GM12878 (cell line): ENCODE measurements around the gene OR13C8. TPM values are rescaled to one million over a fixed set of nuclear protein-coding genes. Genes with fewer than 3 reads are reported as not detected.

Experiments
- ATAC-seq: fragments of 200-7000 bp; cut with Tn5 transposase; 3 replicates; pipeline ENCODE4 v1.9.1; 2020; ENCODE audit warnings: mild to moderate bottlenecking, moderate library complexity
- BruUV-seq: library from RNA; stranded (reverse); fragments of 400-500 nt; replicated peaks from 2 replicates; lab custom pipeline; 2021; lab: Mats Ljungman, UMichigan
- CTCF ChIA-PET: fragments of 300-600 bp; sonication (Branson Sonifier 250); formaldehyde crosslinking; extraction: SDS; loops from one replicate; lab custom pipeline; 2021; ENCODE audit warnings: inconsistent platforms; lab: Yijun Ruan, JAX
- POLR2A ChIA-PET: fragments of 350-600 bp; formaldehyde crosslinking; extraction: SDS; loops from one replicate; lab custom pipeline; 2021; ENCODE audit warnings: inconsistent platforms; lab: Charles Lee
- RAD21 ChIA-PET: fragments of 300-600 bp; sonication (Branson Sonifier 250); formaldehyde crosslinking; loops from one replicate; lab custom pipeline; 2023; ENCODE audit warnings: antibody characterized with exemption; ENCODE audit not compliant: unreplicated experiment; lab: Charles Lee
- SMC1A ChIA-PET: fragments of 300-600 bp; sonication (Branson Sonifier 250); formaldehyde crosslinking; loops from one replicate; lab custom pipeline; 2023; ENCODE audit not compliant: unreplicated experiment, uncharacterized antibody; lab: Charles Lee
- DNase-seq: peaks from one replicate; pipeline ENCODE4 v3.0.0-alpha.2; 2011; ENCODE audit warnings: low read depth, low spot score
- FAIRE-seq: peaks from 3 replicates; lab custom pipeline; 2011; peaks lifted over from hg19 to GRCh38; lab: Jason Lieb, UNC
- H2AFZ ChIP-seq: 2 replicates; pipeline ENCODE4 v1.6.0; 2011; ENCODE audit warnings: low read depth, low read length, control low read depth; ENCODE audit not compliant: control insufficient read depth
- H3K27ac ChIP-seq: 2 replicates; pipeline ENCODE4 v1.5.1; 2011; ENCODE audit warnings: control low read depth; ENCODE audit not compliant: control insufficient read depth, insufficient read depth
- H3K27me3 ChIP-seq, 2 experiments: replicated peaks in 1 of 2; 2 replicates each; pipeline versions ENCODE4 v1.6.0 to v1.6.1; 2011; ENCODE audit warnings: low read length in 1 of 2; ENCODE audit not compliant: control insufficient read depth in 2 of 2, insufficient read depth in 2 of 2
- H3K36me3 ChIP-seq, 2 experiments: 2 replicates each; pipeline ENCODE4 v1.5.1; 2011; ENCODE audit warnings: low read length in 1 of 2; ENCODE audit not compliant: control insufficient read depth in 2 of 2, insufficient read depth in 2 of 2
- H3K4me1 ChIP-seq: 2 replicates; pipeline ENCODE4 v1.6.1; 2011; ENCODE audit warnings: mild to moderate bottlenecking, low read length, moderate library complexity, mixed read lengths; ENCODE audit not compliant: control insufficient read depth, insufficient read depth
- H3K4me2 ChIP-seq: 2 replicates; pipeline ENCODE4 v1.6.0; 2011; ENCODE audit warnings: control low read depth; ENCODE audit not compliant: control insufficient read depth, insufficient read depth
- H3K4me3 ChIP-seq: fragments of 200-600 bp; sonication (generic); 2 replicates; pipeline ENCODE4 v1.5.1; 2016
- H3K79me2 ChIP-seq: 2 replicates; pipeline ENCODE4 v1.6.0; 2011; ENCODE audit warnings: low read length; ENCODE audit not compliant: control insufficient read depth, insufficient read depth
- H3K9ac ChIP-seq: 2 replicates; pipeline ENCODE4 v1.8.0; 2011; ENCODE audit warnings: low read length, control low read depth, mixed read lengths; ENCODE audit not compliant: control insufficient read depth, insufficient read depth
- H3K9me3 ChIP-seq: replicated peaks from 3 replicates; pipeline ENCODE4 v1.5.1; 2011; ENCODE audit warnings: mild to moderate bottlenecking, low read length; ENCODE audit not compliant: control insufficient read depth, insufficient read depth
- H4K20me1 ChIP-seq: 2 replicates; pipeline ENCODE4 v1.6.0; 2011; ENCODE audit not compliant: control insufficient read depth, insufficient read depth
- CREM ChIP-seq: IDR thresholded peaks from 2 replicates; pipeline ENCODE4 v1.6.1; 2014; ENCODE audit warnings: antibody characterized with exemption, low read depth
- EED ChIP-seq: sonication (generic); IDR thresholded peaks from 2 replicates; pipeline ENCODE4 v1.6.1; 2016; ENCODE audit warnings: antibody characterized with exemption, low read depth
- IRF4 ChIP-seq: IDR thresholded peaks from 2 replicates; pipeline ENCODE4 v1.6.1; 2011; ENCODE audit warnings: low read depth, low read length
- KDM1A ChIP-seq: fragments of 200-600 bp; sonication (generic); IDR thresholded peaks from 2 replicates; pipeline ENCODE4 v1.6.1; 2016; ENCODE audit warnings: borderline replicate concordance
- KLF5 ChIP-seq: fragments of 450-650 bp; IDR thresholded peaks from 2 replicates; pipeline ENCODE4 v1.6.1; 2014; ENCODE audit warnings: mild to moderate bottlenecking; ENCODE audit not compliant: partially characterized antibody
- MEF2B ChIP-seq: fragments of 450-650 bp; IDR thresholded peaks from 2 replicates; pipeline ENCODE4 v1.6.1; 2018; ENCODE audit warnings: mild to moderate bottlenecking, moderate library complexity; ENCODE audit not compliant: partially characterized antibody, poor library complexity, severe bottlenecking
- NR2C1 ChIP-seq: fragments of 450-650 bp; IDR thresholded peaks from 2 replicates; pipeline ENCODE4 v1.6.1; 2017; ENCODE audit warnings: antibody characterized with exemption, mild to moderate bottlenecking, moderate library complexity
- POU2F2 ChIP-seq: IDR thresholded peaks from 3 replicates; pipeline ENCODE4 v1.6.1; 2011; ENCODE audit warnings: low read depth, mild to moderate bottlenecking, low read length, borderline replicate concordance
- RAD51 ChIP-seq: fragments of 450-650 bp; IDR thresholded peaks from 2 replicates; pipeline ENCODE4 v1.6.1; 2016; ENCODE audit warnings: moderate library complexity, mild to moderate bottlenecking, inconsistent platforms
- RBBP5 ChIP-seq: fragments of 200-600 bp; sonication (generic); conservative IDR thresholded peaks from 2 replicates; pipeline ENCODE4 v1.6.1; 2016
- SRF ChIP-seq, 2 experiments: IDR thresholded peaks; 2 replicates each; pipeline ENCODE4 v1.6.1; 2011; ENCODE audit warnings: low read depth in 2 of 2, low read length in 2 of 2, mild to moderate bottlenecking in 1 of 2, moderate library complexity in 1 of 2
- SUZ12 ChIP-seq: fragments of 200-600 bp; sonication (generic); IDR thresholded peaks from one replicate; pipeline ENCODE4 v1.6.1; 2018; ENCODE audit warnings: antibody characterized with exemption, mild to moderate bottlenecking; ENCODE audit not compliant: unreplicated experiment
- ZNF384 ChIP-seq: IDR thresholded peaks from 2 replicates; pipeline ENCODE4 v1.6.1; 2012; ENCODE audit warnings: low read depth, mild to moderate bottlenecking, low read length, improper control_type of control experiment, borderline replicate concordance
- WGBS: methylation state at CpG from one replicate; pipeline ENCODE4 v1.1.6; 2016; ENCODE audit warnings: low lambda C conversion rate; ENCODE audit not compliant: insufficient replicate concordance, insufficient coverage; ENCODE audit errors: missing lambda C conversion rate; 5-methylcytosine and 5-hydroxymethylcytosine counted together
- in situ Hi-C: fragments of 300-500 bp; cut with MboI; formaldehyde crosslinking; loops from 9 replicates; pipeline ENCODE4 v1.14.3; 2018; ENCODE audit warnings: mixed read lengths
- intact Hi-C: fragments of 100-400 bp; cut with micrococcal nuclease; formaldehyde crosslinking; loops from one replicate; pipeline ENCODE4 v1.14.2; 2022; ENCODE audit not compliant: unreplicated experiment
- polyA plus RNA-seq, 11 experiments: library from polyadenylated mRNA; depleted of rRNA in 4 of 11; unstranded in 6 of 11; stranded (reverse) in 5 of 11; fragments of >200 nt; fragmentation: Nextera tagmentation in 4 of 11; fragmentation: Illumina TruSeq in 1 of 11; extraction: Ambion mirVana in 4 of 11; extraction: Trizol in 1 of 11; gene quantifications; 1 replicate in 1 of 11; 2 replicates in 10 of 11; pipeline versions ENCODE4 v1.2.1 to v1.2.3, GENCODE V29; 2011 to 2016; ENCODE audit warnings: inconsistent platforms in 2 of 11, missing spikeins in 2 of 11, low read depth in 1 of 11
- total RNA-seq, 4 experiments: library from RNA; depleted of rRNA in 3 of 4; stranded (reverse); fragments of >200 nt in 3 of 4; fragmentation: Illumina TruSeq in 1 of 4; extraction: Trizol in 1 of 4; gene quantifications; 2 replicates each; pipeline versions ENCODE4 v1.2.1 to v1.2.3, GENCODE V29; 2013 to 2021
- TF ChIP-seq, protein P1 (sequence below), 3 experiments: IDR thresholded peaks in 2 of 3; conservative IDR thresholded peaks in 1 of 3; 2 replicates each; pipeline ENCODE4 v1.5.1; 2011; ENCODE audit warnings: low read depth in 3 of 3, low read length in 3 of 3, mild to moderate bottlenecking in 3 of 3, control low read depth in 2 of 3, moderate library complexity in 2 of 3, inconsistent platforms in 1 of 3, mixed read lengths in 1 of 3; ENCODE audit not compliant: control insufficient read depth in 2 of 3, insufficient read depth in 1 of 3; ENCODE audit errors: extremely low read depth in 1 of 3
- TF ChIP-seq, protein P2 (sequence below): fragments of 450-650 bp; IDR thresholded peaks from 2 replicates; pipeline ENCODE4 v1.6.1; 2014; ENCODE audit warnings: mild to moderate bottlenecking
- TF ChIP-seq, protein P3 (sequence below): IDR thresholded peaks from 2 replicates; pipeline ENCODE4 v1.6.1; 2012; ENCODE audit warnings: low read depth, low read length, improper control_type of control experiment

OR13C8 gene
- total and polyA plus RNA-seq, 10 of the 15 experiments (the other 5 are each of a cell fraction or from before 2014, with no cell fraction given): not detected

DNA sequence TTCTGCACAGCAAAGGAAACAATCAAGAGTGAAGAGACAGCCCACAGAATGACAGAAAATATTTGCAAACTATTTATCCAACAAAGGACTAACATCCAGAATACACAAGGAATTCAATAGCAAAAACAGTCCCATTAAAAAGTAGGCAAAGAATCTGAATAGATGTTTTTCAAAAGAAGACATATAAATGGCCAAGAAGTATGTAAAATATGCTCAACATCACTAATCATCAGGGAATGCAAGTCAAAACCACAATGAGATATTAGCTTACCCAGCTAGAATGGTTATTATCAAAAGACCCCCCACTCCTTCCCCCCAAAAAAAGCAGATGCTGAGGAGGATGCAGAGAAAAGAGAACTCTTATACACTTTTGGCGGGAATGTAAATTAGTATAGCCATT is 13.4 kb upstream of the OR13C8 start:
- Histone ChIP-seq H3K27ac (no peak overlapping the region), H3K79me2 (no peaks in the 10 kb centered on the region), H2AFZ (no peak overlapping the region), H4K20me1 (no peaks in the 10 kb centered on the region), H3K27me3 (no peaks in the 10 kb centered on the region), H3K9me3 (no peaks in the 10 kb centered on the region; the same call in 2 of the 3 replicates), H3K9ac (no peak overlapping the region), H3K36me3 (no peaks in the 10 kb centered on the region), H3K4me3 (no peak overlapping the region), H3K4me2 (no peak overlapping the region), H3K4me1 (no peaks in the 10 kb centered on the region)
- in situ Hi-C loops: no loop called here
- ChIA-PET POLR2A (no interaction called here), SMC1A (no interaction called here), CTCF (no interaction called here), RAD21 (no interaction called here)
- intact Hi-C loops: no loop called here
- ATAC-seq (no peak), FAIRE-seq (no peak), DNase-seq (no peak)
- BruUV-seq: no TSS peak
- WGBS: 81% methylated on average over 1 of the region's 1 CpG
- no peak for TF ChIP-seq MEF2B
- no peak for TF ChIP-seq RAD51
- no peak for TF ChIP-seq KLF5
- TF ChIP-seq NR2C1: no peak
- no peak for TF ChIP-seq RBBP5
- no peak for TF ChIP-seq POU2F2
- TF ChIP-seq, protein P1, sequence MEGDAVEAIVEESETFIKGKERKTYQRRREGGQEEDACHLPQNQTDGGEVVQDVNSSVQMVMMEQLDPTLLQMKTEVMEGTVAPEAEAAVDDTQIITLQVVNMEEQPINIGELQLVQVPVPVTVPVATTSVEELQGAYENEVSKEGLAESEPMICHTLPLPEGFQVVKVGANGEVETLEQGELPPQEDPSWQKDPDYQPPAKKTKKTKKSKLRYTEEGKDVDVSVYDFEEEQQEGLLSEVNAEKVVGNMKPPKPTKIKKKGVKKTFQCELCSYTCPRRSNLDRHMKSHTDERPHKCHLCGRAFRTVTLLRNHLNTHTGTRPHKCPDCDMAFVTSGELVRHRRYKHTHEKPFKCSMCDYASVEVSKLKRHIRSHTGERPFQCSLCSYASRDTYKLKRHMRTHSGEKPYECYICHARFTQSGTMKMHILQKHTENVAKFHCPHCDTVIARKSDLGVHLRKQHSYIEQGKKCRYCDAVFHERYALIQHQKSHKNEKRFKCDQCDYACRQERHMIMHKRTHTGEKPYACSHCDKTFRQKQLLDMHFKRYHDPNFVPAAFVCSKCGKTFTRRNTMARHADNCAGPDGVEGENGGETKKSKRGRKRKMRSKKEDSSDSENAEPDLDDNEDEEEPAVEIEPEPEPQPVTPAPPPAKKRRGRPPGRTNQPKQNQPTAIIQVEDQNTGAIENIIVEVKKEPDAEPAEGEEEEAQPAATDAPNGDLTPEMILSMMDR (IDR thresholded peaks at IDR 0.05 in 2 of 3, conservative IDR thresholded peaks at IDR 0.05 in 1 of 3; ENCODE audit: control insufficient read depth in 2 of 3, extremely low read depth in 1 of 3, insufficient read depth in 1 of 3, low read depth in 3 of 3, low read length in 3 of 3): no peak
- TF ChIP-seq CREM: no peak
- no peak for TF ChIP-seq SUZ12
- TF ChIP-seq SRF (IDR thresholded peaks at IDR 0.05; ENCODE audit: low read depth in 2 of 2, low read length in 2 of 2): no peak
- no peak for TF ChIP-seq IRF4
- TF ChIP-seq, protein P2, sequence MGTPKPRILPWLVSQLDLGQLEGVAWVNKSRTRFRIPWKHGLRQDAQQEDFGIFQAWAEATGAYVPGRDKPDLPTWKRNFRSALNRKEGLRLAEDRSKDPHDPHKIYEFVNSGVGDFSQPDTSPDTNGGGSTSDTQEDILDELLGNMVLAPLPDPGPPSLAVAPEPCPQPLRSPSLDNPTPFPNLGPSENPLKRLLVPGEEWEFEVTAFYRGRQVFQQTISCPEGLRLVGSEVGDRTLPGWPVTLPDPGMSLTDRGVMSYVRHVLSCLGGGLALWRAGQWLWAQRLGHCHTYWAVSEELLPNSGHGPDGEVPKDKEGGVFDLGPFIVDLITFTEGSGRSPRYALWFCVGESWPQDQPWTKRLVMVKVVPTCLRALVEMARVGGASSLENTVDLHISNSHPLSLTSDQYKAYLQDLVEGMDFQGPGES: no peak
- TF ChIP-seq, protein P3, sequence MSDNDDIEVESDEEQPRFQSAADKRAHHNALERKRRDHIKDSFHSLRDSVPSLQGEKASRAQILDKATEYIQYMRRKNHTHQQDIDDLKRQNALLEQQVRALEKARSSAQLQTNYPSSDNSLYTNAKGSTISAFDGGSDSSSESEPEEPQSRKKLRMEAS: no peak
- no peak for TF ChIP-seq EED
- no peak for TF ChIP-seq ZNF384
- no peak for TF ChIP-seq KDM1A
